OCI-LY7 (cell line): ENCODE data around the gene MED8.

Experiments
- CTCF ChIP-seq: fragments of 200-600 bp; sonication (generic); conservative IDR thresholded peaks from 2 replicates; pipeline ENCODE4 v1.5.1; 2014; ENCODE audit warnings: mild to moderate bottlenecking, antibody characterized with exemption, low read length, moderate library complexity, mixed read lengths
- EZH2phosphoT487 ChIP-seq: fragments of 200-600 bp; sonication (generic); IDR thresholded peaks from 2 replicates; pipeline ENCODE4 v1.6.1; 2018; ENCODE audit warnings: low read depth, borderline replicate concordance, mild to moderate bottlenecking, mixed run types, antibody characterized with exemption, low read length, moderate library complexity, mixed read lengths

DNA sequence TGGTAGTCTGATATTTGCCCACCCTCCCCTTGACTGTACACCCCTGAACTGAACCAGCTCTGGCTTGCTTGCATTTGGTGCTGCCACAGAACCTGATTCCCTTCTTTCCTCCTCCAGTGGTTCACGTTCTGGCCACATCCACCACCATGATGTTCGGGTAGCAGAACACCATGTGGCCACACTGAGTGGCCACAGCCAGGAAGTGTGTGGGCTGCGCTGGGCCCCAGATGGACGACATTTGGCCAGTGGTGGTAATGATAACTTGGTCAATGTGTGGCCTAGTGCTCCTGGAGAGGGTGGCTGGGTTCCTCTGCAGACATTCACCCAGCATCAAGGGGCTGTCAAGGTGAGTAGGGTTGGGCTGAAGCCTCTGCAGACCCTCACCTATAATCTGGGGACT lies 29.0 kb downstream of the MED8 start:
- no peak for TF ChIP-seq CTCF
- TF ChIP-seq EZH2phosphoT487, result no peak
